ENCODE data around the gene ESRRG. TPM values are rescaled to one million over a fixed set of nuclear protein-coding genes. Genes with fewer than 3 reads are reported as not detected.

ESRRG gene
- total RNA-seq, 2 donors from 2014 or later, result 5.1 to 6.7 TPM

DNA sequence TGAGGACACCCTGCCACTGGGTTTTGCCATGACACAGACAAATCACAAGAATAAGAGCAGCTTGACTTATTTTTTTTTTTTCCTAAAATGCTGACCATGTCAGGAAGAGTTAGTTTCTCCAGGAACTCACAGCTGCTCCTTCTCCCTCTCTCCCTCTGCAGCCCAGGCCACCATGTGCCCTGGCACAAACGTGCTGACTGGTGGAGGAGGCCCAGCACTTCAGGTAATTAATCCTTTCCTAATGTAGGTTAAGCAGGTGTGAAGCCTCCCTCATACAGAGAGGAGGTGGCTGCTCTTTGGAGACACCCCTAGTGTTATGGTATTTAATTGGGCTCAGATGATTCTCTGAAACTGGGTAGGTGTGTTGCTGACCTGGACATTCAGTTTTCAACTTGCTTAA is 170.2 kb downstream of the ESRRG start:
- Histone ChIP-seq H3K36me3 (ENCODE audit: control insufficient read depth, insufficient read depth, low read length) (no peaks in the 10 kb centered on the region), H3K9me3 (ENCODE audit: control insufficient read depth, low read length) (no peaks in the 10 kb centered on the region), H3K27me3 (ENCODE audit: control insufficient read depth, insufficient read depth, low read length, poor library complexity, severe bottlenecking) (no peaks in the 10 kb centered on the region), H3K9ac (ENCODE audit: extremely low read depth, low read length, poor library complexity, severe bottlenecking) (no peak overlapping the region), H3K4me3 (ENCODE audit: low read length) (no peak overlapping the region), H3K27ac (ENCODE audit: low read depth, low read length) (no peak overlapping the region), H3K4me1 (ENCODE audit: control insufficient read depth, insufficient read depth, low read length) (no peaks in the 10 kb centered on the region)
- H3K4me3 Mint-ChIP-seq, result no peak overlapping the region
- H3K36me3 Mint-ChIP-seq (ENCODE audit: low read depth), result no peaks in the 10 kb centered on the region
- H3K27me3 Mint-ChIP-seq (ENCODE audit: insufficient read depth), result peaks cover 5% of the 10 kb centered on the region
- DNase-seq, result peak; percentile 71
- H3K27ac Mint-ChIP-seq, result no peak overlapping the region
- TF ChIP-seq, protein P1, sequence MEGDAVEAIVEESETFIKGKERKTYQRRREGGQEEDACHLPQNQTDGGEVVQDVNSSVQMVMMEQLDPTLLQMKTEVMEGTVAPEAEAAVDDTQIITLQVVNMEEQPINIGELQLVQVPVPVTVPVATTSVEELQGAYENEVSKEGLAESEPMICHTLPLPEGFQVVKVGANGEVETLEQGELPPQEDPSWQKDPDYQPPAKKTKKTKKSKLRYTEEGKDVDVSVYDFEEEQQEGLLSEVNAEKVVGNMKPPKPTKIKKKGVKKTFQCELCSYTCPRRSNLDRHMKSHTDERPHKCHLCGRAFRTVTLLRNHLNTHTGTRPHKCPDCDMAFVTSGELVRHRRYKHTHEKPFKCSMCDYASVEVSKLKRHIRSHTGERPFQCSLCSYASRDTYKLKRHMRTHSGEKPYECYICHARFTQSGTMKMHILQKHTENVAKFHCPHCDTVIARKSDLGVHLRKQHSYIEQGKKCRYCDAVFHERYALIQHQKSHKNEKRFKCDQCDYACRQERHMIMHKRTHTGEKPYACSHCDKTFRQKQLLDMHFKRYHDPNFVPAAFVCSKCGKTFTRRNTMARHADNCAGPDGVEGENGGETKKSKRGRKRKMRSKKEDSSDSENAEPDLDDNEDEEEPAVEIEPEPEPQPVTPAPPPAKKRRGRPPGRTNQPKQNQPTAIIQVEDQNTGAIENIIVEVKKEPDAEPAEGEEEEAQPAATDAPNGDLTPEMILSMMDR (conservative IDR thresholded peaks at IDR 0.05), result no peak
- no peaks in the 10 kb centered on the region for H3K9me3 Mint-ChIP-seq
- WGBS, 2 experiments (ENCODE audit: insufficient coverage in 1 of 2, insufficient read length in 1 of 2), result 65% methylated on average over 1 of the region's 1 CpG; no CpG with 5 or more reads in 1 of the 2 experiments
- H3K4me1 Mint-ChIP-seq, result peaks cover 9% of the 10 kb centered on the region

DNA sequence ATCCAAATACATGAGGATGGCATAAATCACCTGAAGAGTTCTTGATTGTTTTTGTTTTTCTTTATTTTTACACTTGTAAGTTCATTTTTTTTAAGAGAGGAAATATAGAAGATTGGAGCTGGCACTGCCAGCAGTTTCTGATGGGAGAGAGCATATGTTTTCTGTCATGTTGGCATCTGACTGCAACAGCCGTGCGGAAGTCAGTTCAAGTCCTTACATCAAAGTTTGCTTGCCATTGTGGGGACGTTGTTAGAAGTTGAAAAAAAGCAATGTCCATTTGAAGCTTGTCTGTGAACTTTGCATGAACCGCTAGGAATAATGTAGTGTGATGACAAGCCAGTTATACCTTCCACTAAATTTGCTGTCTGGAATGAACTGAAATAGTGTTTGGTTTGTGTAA is 173.4 kb downstream of the ESRRG start:
- no peak overlapping the region for H3K27ac Mint-ChIP-seq

DNA sequence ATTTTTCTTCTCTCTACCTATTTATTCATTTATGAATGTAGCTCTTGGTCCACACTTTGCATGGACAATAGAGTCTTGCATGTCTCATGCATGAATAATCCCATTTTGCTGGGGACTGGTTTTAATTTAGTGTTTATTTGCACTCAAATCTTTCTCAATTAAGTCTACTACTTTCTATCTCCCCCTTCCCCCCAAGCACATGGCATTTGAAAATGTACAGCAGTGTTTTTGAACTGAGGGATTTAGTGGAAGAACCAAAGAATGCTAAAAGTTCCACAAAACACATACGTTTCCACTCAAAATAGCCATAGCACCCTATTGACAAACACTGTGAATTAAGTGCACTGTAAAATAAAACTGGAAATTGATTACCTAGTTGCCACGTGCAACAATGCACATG is 180.5 kb downstream of the ESRRG start:
- Histone ChIP-seq H3K4me3 (ENCODE audit: low read length) (no peak overlapping the region), H3K36me3 (ENCODE audit: control insufficient read depth, insufficient read depth, low read length) (no peaks in the 10 kb centered on the region), H3K4me1 (ENCODE audit: control insufficient read depth, insufficient read depth, low read length) (peaks cover 4% of the 10 kb centered on the region), H3K27ac (ENCODE audit: low read depth, low read length) (no peak overlapping the region), H3K27me3 (ENCODE audit: control insufficient read depth, insufficient read depth, low read length, poor library complexity, severe bottlenecking) (no peaks in the 10 kb centered on the region), H3K9ac (ENCODE audit: extremely low read depth, low read length, poor library complexity, severe bottlenecking) (no peak overlapping the region), H3K9me3 (ENCODE audit: control insufficient read depth, low read length) (no peaks in the 10 kb centered on the region)
- peaks cover 13% of the 10 kb centered on the region for H3K4me1 Mint-ChIP-seq
- H3K27ac Mint-ChIP-seq, result no peak overlapping the region
- no peak for DNase-seq
- H3K9me3 Mint-ChIP-seq, result no peaks in the 10 kb centered on the region
- TF ChIP-seq, protein P1 (conservative IDR thresholded peaks at IDR 0.05), result no peak
- no peak overlapping the region for H3K4me3 Mint-ChIP-seq
- 67 to 91% methylated on average over 1 to 2 of the region's 2 CpGs for WGBS, 2 experiments (ENCODE audit: insufficient coverage in 1 of 2, insufficient read length in 1 of 2)
- no peaks in the 10 kb centered on the region for H3K36me3 Mint-ChIP-seq (ENCODE audit: low read depth)
- peaks cover 1% of the 10 kb centered on the region for H3K27me3 Mint-ChIP-seq (ENCODE audit: insufficient read depth)

More for the DNA sequence above, 173.4 kb downstream of the ESRRG start:
- 89 to 92% methylated on average over 4 of the region's 4 CpGs for WGBS, 2 experiments (ENCODE audit: insufficient coverage in 1 of 2, insufficient read length in 1 of 2)
- TF ChIP-seq, protein P1 (conservative IDR thresholded peaks at IDR 0.05), result no peak
- H3K36me3 ChIP-seq (ENCODE audit: control insufficient read depth, insufficient read depth, low read length), result no peaks in the 10 kb centered on the region
- Mint-ChIP-seq H3K36me3 (ENCODE audit: low read depth) (no peaks in the 10 kb centered on the region), H3K9me3 (no peaks in the 10 kb centered on the region), H3K4me1 (peaks cover 7% of the 10 kb centered on the region), H3K4me3 (no peak overlapping the region), H3K27me3 (ENCODE audit: insufficient read depth) (peaks cover 9% of the 10 kb centered on the region)
- H3K9me3 ChIP-seq (ENCODE audit: control insufficient read depth, low read length), result no peaks in the 10 kb centered on the region
- no peak overlapping the region for H3K9ac ChIP-seq (ENCODE audit: extremely low read depth, low read length, poor library complexity, severe bottlenecking)
- no peaks in the 10 kb centered on the region for H3K4me1 ChIP-seq (ENCODE audit: control insufficient read depth, insufficient read depth, low read length)
- no peak overlapping the region for H3K27ac ChIP-seq (ENCODE audit: low read depth, low read length)
- H3K4me3 ChIP-seq (ENCODE audit: low read length), result no peak overlapping the region
- no peak for DNase-seq
- no peaks in the 10 kb centered on the region for H3K27me3 ChIP-seq (ENCODE audit: control insufficient read depth, insufficient read depth, low read length, poor library complexity, severe bottlenecking)

Measured in endodermal cell (in vitro differentiated cells).